A549 (cell line): ENCODE data around the gene AFF3.

Source experiments
- CTCF ChIP-seq: fragments of >200 bp; sonication (Bioruptor Twin); formaldehyde crosslinking; IDR thresholded peaks from 3 replicates; pipeline ENCODE4 v1.5.1; 2016
- EP300 ChIP-seq, 2 experiments: fragments of >200 bp; sonication (Bioruptor Twin); formaldehyde crosslinking; IDR thresholded peaks; 2 replicates in 1 of 2; 3 replicates in 1 of 2; pipeline ENCODE4 v1.6.1; 2016 to 2017
- JUN ChIP-seq, 2 experiments: fragments of >200 bp; sonication (Bioruptor Twin); formaldehyde crosslinking; IDR thresholded peaks; 2 replicates in 1 of 2; 3 replicates in 1 of 2; pipeline ENCODE4 v1.6.1; 2016 to 2017
- MAFK ChIP-seq: fragments of 450-650 bp; IDR thresholded peaks from 2 replicates; pipeline ENCODE4 v1.6.1; 2014; ENCODE audit not compliant: partially characterized antibody
- PHF8 ChIP-seq: fragments of 200-600 bp; sonication (generic); IDR thresholded peaks from 2 replicates; pipeline ENCODE4 v1.6.1; 2016; ENCODE audit warnings: low read depth, mild to moderate bottlenecking, antibody characterized with exemption, moderate library complexity, borderline replicate concordance
- RARB ChIP-seq: fragments of 250-450 bp; sonication (Bioruptor Pico); IDR thresholded peaks from 2 replicates; pipeline ENCODE4 v1.8.0; 2021; ENCODE audit warnings: mild to moderate bottlenecking, moderate library complexity
- TF ChIP-seq, protein P1 (sequence below): IDR thresholded peaks from 2 replicates; pipeline ENCODE4 v1.6.1; 2012

- TF ChIP-seq RARB (CRISPR knock-in tag) (no peak), CTCF (no peak), MAFK (no peak), PHF8 (no peak), EP300 (IDR thresholded peaks at IDR 0.05) (no peak), JUN (IDR thresholded peaks at IDR 0.05) (no peak)
- TF ChIP-seq, protein P1, sequence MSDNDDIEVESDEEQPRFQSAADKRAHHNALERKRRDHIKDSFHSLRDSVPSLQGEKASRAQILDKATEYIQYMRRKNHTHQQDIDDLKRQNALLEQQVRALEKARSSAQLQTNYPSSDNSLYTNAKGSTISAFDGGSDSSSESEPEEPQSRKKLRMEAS, result no peak
Observed at GRCh38 chr2:100008956-100009355, 133.4 kb downstream of the AFF3 start.
